Tibial artery (tissue), 4 donors: Measurements from ENCODE around the gene MACROD2.

Experiments
- DNase-seq, 2 donors: peaks; one replicate each; pipeline ENCODE4 v3.0.0-alpha.2; 2019
- H3K27ac ChIP-seq, 2 donors: fragments of 200-600 bp; sonication (generic) in 1 of 2; 1 replicate in 1 of 2; 2 replicates in 1 of 2; pipeline ENCODE4 v1.5.1; 2018 to 2019; ENCODE audit warnings: mild to moderate bottlenecking in 1 of 2
- H3K27me3 ChIP-seq, 2 donors: fragments of 200-600 bp; sonication (generic) in 1 of 2; one replicate each; pipeline versions ENCODE4 v1.5.1 to v1.6.0; 2016 to 2019
- H3K36me3 ChIP-seq, 3 donors: fragments of 200-600 bp; sonication (generic) in 2 of 3; one replicate each; pipeline ENCODE4 v1.5.1; 2016 to 2019; ENCODE audit warnings: mild to moderate bottlenecking in 2 of 3
- H3K4me1 ChIP-seq, 4 donors: fragments of 200-600 bp; sonication (generic) in 2 of 4; 1 replicate in 3 of 4; 2 replicates in 1 of 4; pipeline ENCODE4 v1.5.1; 2016 to 2019
- H3K4me3 ChIP-seq, 2 donors: fragments of 200-600 bp; sonication (generic) in 1 of 2; 1 replicate in 1 of 2; 2 replicates in 1 of 2; pipeline ENCODE4 v1.5.1; 2018 to 2019; ENCODE audit warnings: mild to moderate bottlenecking in 2 of 2
- H3K9me3 ChIP-seq, 3 donors: fragments of 200-600 bp; sonication (generic) in 1 of 3; one replicate each; pipeline ENCODE4 v1.5.1; 2016 to 2019
- CTCF ChIP-seq, 2 experiments: fragments of 200-600 bp in 1 of 2; fragments of 450-650 bp in 1 of 2; IDR thresholded peaks; one replicate each; pipeline ENCODE4 v1.5.1; 2017 to 2019; ENCODE audit warnings: antibody characterized with exemption in 2 of 2, mild to moderate bottlenecking in 1 of 2, moderate library complexity in 1 of 2
- intact Hi-C: fragments of 100-400 bp; cut with DNase I; formaldehyde crosslinking; loops from one replicate; pipeline ENCODE4 v1.15.0; 2023; ENCODE audit warnings: low total_unique reads

Gene MACROD2

GRCh38 chr20:15843777-15844176, 1848.5 kb downstream of the MACROD2 start:
- no peaks in the 10 kb centered on the region for H3K9me3 ChIP-seq
- DNase-seq = no peak
- H3K4me3 ChIP-seq = no peak overlapping the region
- no peaks in the 10 kb centered on the region for H3K36me3 ChIP-seq
- peaks cover 0 to 16% (median 3%) of the 10 kb centered on the region in 4 donors for H3K4me1 ChIP-seq
- H3K27me3 ChIP-seq = no peaks in the 10 kb centered on the region
- intact Hi-C loops = no loop called here
- H3K27ac ChIP-seq = no peak overlapping the region
- no peak for TF ChIP-seq CTCF (IDR thresholded peaks at IDR 0.05)

GRCh38 chr20:15847196-15847784, 1852.0 kb downstream of the MACROD2 start:
- intact Hi-C loops = no loop called here
- no peaks in the 10 kb centered on the region for H3K36me3 ChIP-seq
- peaks cover 0 to 16% (median 3%) of the 10 kb centered on the region in 4 donors for H3K4me1 ChIP-seq
- H3K27me3 ChIP-seq = no peaks in the 10 kb centered on the region
- no peak for DNase-seq
- H3K4me3 ChIP-seq = no peak overlapping the region
- H3K9me3 ChIP-seq = no peaks in the 10 kb centered on the region
- TF ChIP-seq CTCF (IDR thresholded peaks at IDR 0.05) = no peak
- H3K27ac ChIP-seq = no peak overlapping the region

- Histone ChIP-seq H3K4me1 (peaks cover 0 to 16% (median 3%) of the 10 kb centered on the region in 4 donors), H3K27ac (no peak overlapping the region), H3K4me3 (no peak overlapping the region), H3K36me3 (no peaks in the 10 kb centered on the region), H3K9me3 (no peaks in the 10 kb centered on the region), H3K27me3 (no peaks in the 10 kb centered on the region)
- no peak for TF ChIP-seq CTCF (IDR thresholded peaks at IDR 0.05)
- intact Hi-C loops = no loop called here
- DNase-seq = no peak
Observed at GRCh38 chr20:15848126-15848525, 1852.8 kb downstream of the MACROD2 start.

GRCh38 chr20:15848995-15849610, 1853.8 kb downstream of the MACROD2 start:
- DNase-seq = no peak
- Histone ChIP-seq H3K36me3 (no peaks in the 10 kb centered on the region), H3K4me3 (no peak overlapping the region), H3K9me3 (no peaks in the 10 kb centered on the region), H3K27ac (no peak overlapping the region), H3K4me1 (peaks cover 0 to 16% (median 3%) of the 10 kb centered on the region in 4 donors), H3K27me3 (no peaks in the 10 kb centered on the region)
- intact Hi-C loops = no loop called here
- no peak for TF ChIP-seq CTCF (IDR thresholded peaks at IDR 0.05)

GRCh38 chr20:15851576-15852215, 1856.4 kb downstream of the MACROD2 start:
- no peak for DNase-seq
- H3K27ac ChIP-seq = no peak overlapping the region
- no peak overlapping the region for H3K4me3 ChIP-seq
- no peaks in the 10 kb centered on the region for H3K27me3 ChIP-seq
- H3K36me3 ChIP-seq = no peaks in the 10 kb centered on the region
- no peaks in the 10 kb centered on the region for H3K9me3 ChIP-seq
- intact Hi-C loops = no loop called here
- peaks cover 0 to 9% (median 0%) of the 10 kb centered on the region in 4 donors for H3K4me1 ChIP-seq
- no peak for TF ChIP-seq CTCF (IDR thresholded peaks at IDR 0.05)
